Epithelial cell of esophagus (primary cell): ENCODE data around the gene OSTF1.

ENCODE experiments used
- DNase-seq: peaks from one replicate; pipeline ENCODE4 v3.0.0; 2010; ENCODE audit warnings: low read depth
- H3K4me3 ChIP-seq: 2 replicates; pipeline ENCODE4 v1.5.1; 2011; ENCODE audit warnings: mild to moderate bottlenecking, low read length, control low read depth
- TF ChIP-seq, protein P1 (sequence below): IDR thresholded peaks from 2 replicates; pipeline ENCODE4 v1.5.1; 2011; ENCODE audit warnings: low read depth, mild to moderate bottlenecking, low read length, control low read depth, inconsistent platforms; ENCODE audit not compliant: insufficient read depth; ENCODE audit errors: missing control alignments

OSTF1 gene

DNA sequence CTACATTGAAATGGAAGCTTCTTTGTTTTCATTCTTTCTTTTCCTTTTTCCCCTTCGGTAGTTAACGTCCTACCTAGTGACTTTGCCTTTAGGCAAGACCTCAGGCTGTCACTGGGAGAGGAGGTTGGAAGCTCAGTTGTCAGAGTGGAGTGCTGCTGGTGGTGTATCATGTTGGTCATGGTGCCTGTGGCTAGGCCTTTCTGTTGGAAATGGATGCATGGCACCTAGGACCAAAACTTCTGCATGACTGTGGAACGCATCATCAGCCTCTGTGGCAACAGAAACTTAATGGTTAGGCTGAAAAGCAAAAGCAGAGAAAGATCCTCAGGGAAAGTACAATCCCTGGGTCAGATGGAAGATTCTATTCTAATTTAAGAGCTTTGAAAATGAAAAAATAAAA lies 57.9 kb downstream of the OSTF1 start:
- no peak overlapping the region for H3K4me3 ChIP-seq
- peak; percentile 67 for DNase-seq
- TF ChIP-seq, protein P1, sequence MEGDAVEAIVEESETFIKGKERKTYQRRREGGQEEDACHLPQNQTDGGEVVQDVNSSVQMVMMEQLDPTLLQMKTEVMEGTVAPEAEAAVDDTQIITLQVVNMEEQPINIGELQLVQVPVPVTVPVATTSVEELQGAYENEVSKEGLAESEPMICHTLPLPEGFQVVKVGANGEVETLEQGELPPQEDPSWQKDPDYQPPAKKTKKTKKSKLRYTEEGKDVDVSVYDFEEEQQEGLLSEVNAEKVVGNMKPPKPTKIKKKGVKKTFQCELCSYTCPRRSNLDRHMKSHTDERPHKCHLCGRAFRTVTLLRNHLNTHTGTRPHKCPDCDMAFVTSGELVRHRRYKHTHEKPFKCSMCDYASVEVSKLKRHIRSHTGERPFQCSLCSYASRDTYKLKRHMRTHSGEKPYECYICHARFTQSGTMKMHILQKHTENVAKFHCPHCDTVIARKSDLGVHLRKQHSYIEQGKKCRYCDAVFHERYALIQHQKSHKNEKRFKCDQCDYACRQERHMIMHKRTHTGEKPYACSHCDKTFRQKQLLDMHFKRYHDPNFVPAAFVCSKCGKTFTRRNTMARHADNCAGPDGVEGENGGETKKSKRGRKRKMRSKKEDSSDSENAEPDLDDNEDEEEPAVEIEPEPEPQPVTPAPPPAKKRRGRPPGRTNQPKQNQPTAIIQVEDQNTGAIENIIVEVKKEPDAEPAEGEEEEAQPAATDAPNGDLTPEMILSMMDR = no peak

DNA sequence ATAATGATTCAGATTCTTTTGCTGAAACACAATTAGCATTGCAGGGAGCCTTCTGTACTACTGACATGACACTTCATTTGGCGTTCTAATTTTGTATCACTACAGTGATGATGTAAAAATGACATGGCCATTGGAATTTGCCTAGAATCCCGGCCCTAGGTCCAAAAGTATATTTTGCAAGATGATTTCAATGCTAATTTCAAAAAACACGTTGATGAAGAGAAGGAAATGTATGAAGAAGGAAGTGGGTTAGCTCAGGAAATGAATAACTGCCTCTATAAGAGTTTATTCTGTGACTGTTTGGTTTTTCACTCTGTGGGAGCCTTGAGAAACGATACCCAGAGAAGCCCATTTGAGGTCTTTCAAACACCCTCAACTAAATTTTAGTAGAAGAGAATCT lies 59.3 kb downstream of the OSTF1 start:
- DNase-seq = no peak
- TF ChIP-seq, protein P1 = no peak
- H3K4me3 ChIP-seq = no peak overlapping the region

GRCh38 chr9:75148561-75148960 lies 60.2 kb downstream of the OSTF1 start:
- DNase-seq = no peak
- no peak overlapping the region for H3K4me3 ChIP-seq

GRCh38 chr9:75149841-75150241 lies 61.5 kb downstream of the OSTF1 start:
- no peak overlapping the region for H3K4me3 ChIP-seq
- no peak for DNase-seq
- TF ChIP-seq, protein P1 = no peak

More at GRCh38 chr9:75148561-75148960, 60.2 kb downstream of the OSTF1 start:
- TF ChIP-seq, protein P1 = no peak

DNA sequence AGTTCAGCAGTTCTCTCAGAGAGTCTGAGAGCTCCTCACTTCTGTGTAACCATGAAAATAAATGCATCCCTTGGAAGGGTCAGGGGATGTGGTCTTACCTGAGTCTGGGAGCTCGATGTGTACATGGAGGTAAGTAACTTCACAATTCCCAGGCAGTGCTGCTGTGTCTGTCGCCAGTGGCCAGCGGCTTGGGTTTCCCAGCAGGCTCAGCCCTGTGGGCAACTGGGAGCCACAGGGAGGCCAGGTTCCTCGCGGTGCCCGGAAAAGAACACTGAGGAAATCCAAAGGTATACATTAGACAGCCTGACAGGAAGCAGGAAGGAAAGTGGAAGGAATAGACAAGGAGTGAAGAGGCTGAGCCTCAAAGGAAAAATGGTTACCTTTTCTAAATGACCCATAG lies 62.2 kb downstream of the OSTF1 start:
- H3K4me3 ChIP-seq = no peak overlapping the region
- TF ChIP-seq, protein P1 = no peak
- no peak for DNase-seq

DNA sequence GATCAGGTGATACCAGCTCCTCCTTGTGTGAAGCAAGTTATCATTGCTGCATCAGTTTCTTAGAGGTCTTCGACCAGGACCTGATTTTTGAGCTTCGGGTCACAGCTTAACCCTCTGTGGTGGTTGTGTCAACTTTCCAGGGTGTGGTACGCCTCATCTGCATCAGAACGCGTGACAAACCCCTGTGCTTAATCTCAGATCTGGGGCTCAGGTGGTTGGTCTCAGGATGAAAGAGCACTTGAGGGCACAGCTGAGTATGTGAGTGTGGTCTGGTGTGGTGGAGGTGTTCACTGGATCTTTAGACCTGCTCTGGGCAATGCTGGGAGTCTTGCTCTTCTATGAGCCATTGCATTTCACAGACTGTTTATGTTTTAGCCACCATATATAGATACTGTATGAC lies 64.1 kb downstream of the OSTF1 start:
- H3K4me3 ChIP-seq = no peak overlapping the region
- no peak for DNase-seq
- TF ChIP-seq, protein P1 = no peak

DNA sequence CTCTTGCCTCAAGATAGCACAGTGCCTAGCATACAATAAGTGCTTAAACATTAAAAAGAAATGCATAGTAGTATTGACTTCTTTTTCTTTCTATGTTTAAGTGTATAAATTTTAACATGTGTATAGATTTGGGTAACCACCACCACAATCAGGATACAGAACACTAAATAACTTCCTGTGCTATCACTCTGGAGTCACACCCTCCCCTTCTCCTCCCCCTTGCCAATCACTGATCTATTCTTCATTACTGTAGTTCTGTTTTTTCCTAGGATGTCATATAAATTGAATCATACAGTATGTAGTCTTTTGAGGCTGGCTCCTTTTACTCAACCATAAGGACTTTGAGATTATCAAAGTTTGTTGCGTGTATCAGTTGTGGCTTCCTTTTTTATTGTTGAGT lies 68.5 kb downstream of the OSTF1 start:
- H3K4me3 ChIP-seq = no peak overlapping the region
- TF ChIP-seq, protein P1 = no peak
- DNase-seq = no peak
